Measurements from ENCODE around the gene ACSL1. TPM values are rescaled to one million over a fixed set of nuclear protein-coding genes. Genes with fewer than 3 reads are reported as not detected.

The ACSL1 gene
- total RNA-seq, 2 experiments from 2014 or later = 12.4 to 12.5 TPM

DNA sequence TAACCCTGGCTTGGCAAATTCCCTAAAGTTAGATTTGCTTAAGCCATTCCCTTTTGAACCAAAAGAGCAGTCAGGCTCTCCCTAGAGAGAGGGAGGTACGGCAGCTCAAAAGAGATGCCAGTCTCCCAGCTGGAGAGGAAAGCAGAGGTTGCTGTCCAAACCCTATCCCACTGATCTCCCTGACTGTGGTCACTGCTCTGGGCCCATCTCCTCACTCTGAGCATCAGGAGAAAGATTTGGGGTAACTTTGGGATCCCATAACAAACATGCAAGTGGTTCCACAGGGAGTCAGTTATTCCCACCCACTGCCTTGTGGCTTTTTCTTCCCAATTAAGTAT is 17.1 kb downstream of the ACSL1 start:
- no peak overlapping the region for H3K27ac ChIP-seq (ENCODE audit: low read depth in 1 of 2, low read length in 2 of 2)
- no peaks in the 10 kb centered on the region for H3K9me3 ChIP-seq (ENCODE audit: control insufficient read depth in 1 of 2, insufficient read depth in 1 of 2, low read length in 2 of 2)
- no peaks in the 10 kb centered on the region for H3K9me3 Mint-ChIP-seq
- ATAC-seq (ENCODE audit: poor library complexity) (no peak), DNase-seq (no peak)
- H3K36me3 ChIP-seq (ENCODE audit: insufficient read depth, low read length) = no peaks in the 10 kb centered on the region
- H3K27me3 ChIP-seq (ENCODE audit: control insufficient read depth in 1 of 2, insufficient read depth in 2 of 2, low read length in 2 of 2) = no peaks in the 10 kb centered on the region
- H3K27me3 Mint-ChIP-seq = no peaks in the 10 kb centered on the region
- CTCF ChIA-PET = interaction anchor here (0.6 kb wide), 1 partner anchor 287 kb away, joined by 4 read pairs; no protein-coding TSS in a partner anchor
- H3K36me3 Mint-ChIP-seq (ENCODE audit: low read depth) = no peaks in the 10 kb centered on the region
- no peak overlapping the region for H3K4me3 Mint-ChIP-seq
- TF ChIP-seq, protein P1, sequence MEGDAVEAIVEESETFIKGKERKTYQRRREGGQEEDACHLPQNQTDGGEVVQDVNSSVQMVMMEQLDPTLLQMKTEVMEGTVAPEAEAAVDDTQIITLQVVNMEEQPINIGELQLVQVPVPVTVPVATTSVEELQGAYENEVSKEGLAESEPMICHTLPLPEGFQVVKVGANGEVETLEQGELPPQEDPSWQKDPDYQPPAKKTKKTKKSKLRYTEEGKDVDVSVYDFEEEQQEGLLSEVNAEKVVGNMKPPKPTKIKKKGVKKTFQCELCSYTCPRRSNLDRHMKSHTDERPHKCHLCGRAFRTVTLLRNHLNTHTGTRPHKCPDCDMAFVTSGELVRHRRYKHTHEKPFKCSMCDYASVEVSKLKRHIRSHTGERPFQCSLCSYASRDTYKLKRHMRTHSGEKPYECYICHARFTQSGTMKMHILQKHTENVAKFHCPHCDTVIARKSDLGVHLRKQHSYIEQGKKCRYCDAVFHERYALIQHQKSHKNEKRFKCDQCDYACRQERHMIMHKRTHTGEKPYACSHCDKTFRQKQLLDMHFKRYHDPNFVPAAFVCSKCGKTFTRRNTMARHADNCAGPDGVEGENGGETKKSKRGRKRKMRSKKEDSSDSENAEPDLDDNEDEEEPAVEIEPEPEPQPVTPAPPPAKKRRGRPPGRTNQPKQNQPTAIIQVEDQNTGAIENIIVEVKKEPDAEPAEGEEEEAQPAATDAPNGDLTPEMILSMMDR (IDR thresholded peaks at IDR 0.05) = no peak
- no peaks in the 10 kb centered on the region for H3K4me1 ChIP-seq (ENCODE audit: insufficient read depth, low read length)
- POLR2A ChIA-PET = no interaction called here
- H3K27ac Mint-ChIP-seq = no peak overlapping the region
- no peak overlapping the region for H3K4me3 ChIP-seq (ENCODE audit: low read length)
- H3K4me1 Mint-ChIP-seq (ENCODE audit: low read depth) = peaks cover 30% of the 10 kb centered on the region
- intact Hi-C loops (cut with DNase I, micrococcal nuclease) = no loop called here

DNA sequence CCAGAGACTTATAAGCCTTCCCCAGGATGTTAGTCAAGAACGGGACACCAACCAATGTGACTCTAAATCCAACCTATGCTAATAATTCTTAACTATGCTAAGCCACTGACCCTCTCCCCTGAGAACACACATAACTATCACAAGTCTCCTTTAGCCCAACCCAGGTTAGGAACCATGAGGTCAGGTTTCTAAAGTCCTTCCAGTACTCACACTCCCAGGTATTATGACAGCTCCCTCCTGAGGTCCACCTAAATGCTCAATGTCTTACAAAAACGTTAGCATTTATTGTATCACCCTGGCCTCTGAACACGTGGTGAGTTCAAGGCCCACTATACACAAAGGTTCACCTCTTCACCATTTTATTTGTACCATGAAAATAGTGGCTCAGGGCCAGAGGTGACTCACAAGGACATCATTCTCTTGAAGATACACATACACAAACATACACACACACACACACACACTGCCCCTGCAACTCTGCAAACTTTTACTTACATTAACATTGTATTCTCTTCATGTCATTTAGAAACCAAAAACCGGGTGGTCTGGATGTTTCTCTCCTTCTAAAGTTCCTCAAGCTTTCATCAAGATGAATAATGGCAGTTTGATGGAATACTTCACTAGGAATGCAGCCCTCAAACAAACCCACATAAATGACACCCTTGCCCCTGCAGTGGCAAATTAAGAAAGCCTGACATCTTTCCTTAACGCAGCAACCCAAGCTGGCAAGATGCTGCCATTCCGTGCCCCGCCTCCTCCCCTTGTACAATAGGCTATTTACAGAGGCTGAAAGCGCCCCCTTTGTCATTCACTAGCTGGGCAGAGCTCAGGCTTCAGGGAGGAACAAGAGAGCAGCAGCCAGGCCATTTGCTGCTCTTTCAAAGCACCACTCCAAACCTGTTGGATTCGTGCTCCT is 17.7 kb downstream of the ACSL1 start:
- H3K36me3 Mint-ChIP-seq (ENCODE audit: low read depth) = peaks cover 2% of the 10 kb centered on the region
- H3K4me3 Mint-ChIP-seq = no peak overlapping the region

DNA sequence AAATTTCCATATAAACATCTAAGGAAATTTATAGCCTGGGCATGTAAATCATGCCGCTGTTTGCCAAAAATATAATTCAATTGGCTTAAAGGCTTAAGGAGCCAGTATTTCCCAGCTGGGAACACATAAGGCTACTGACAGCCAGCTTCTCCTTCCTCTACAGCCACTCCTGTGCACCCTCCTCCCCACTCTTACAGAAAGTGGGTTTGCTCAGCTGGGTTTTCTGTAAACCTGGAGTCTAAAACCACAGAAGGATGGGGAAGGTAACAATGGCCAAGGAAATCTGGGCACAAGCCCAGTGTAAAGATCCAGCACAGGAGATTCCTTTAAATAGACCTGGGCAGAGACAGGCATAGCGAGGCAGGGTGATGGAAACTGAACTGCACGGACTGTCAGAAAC is 18.5 kb downstream of the ACSL1 start:
- Histone ChIP-seq H3K27me3 (ENCODE audit: control insufficient read depth in 1 of 2, insufficient read depth in 2 of 2, low read length in 2 of 2) (no peaks in the 10 kb centered on the region), H3K36me3 (ENCODE audit: insufficient read depth, low read length) (peaks cover 3% of the 10 kb centered on the region), H3K4me1 (ENCODE audit: insufficient read depth, low read length) (no peaks in the 10 kb centered on the region), H3K9me3 (ENCODE audit: control insufficient read depth in 1 of 2, insufficient read depth in 1 of 2, low read length in 2 of 2) (no peaks in the 10 kb centered on the region), H3K27ac (ENCODE audit: low read depth in 1 of 2, low read length in 2 of 2) (no peak overlapping the region), H3K4me3 (ENCODE audit: low read length) (no peak overlapping the region)
- no peaks in the 10 kb centered on the region for H3K9me3 Mint-ChIP-seq
- TF ChIP-seq, protein P1 (IDR thresholded peaks at IDR 0.05) = no peak
- no peak overlapping the region for H3K27ac Mint-ChIP-seq
- H3K27me3 Mint-ChIP-seq = no peaks in the 10 kb centered on the region
- POLR2A ChIA-PET = no interaction called here
- no peak for DNase-seq
- intact Hi-C loops (cut with DNase I, micrococcal nuclease) = no loop called here
- ATAC-seq (ENCODE audit: poor library complexity) = no peak
- H3K4me3 Mint-ChIP-seq = no peak overlapping the region
- CTCF ChIA-PET = no interaction called here
- H3K36me3 Mint-ChIP-seq (ENCODE audit: low read depth) = peaks cover 8% of the 10 kb centered on the region
- H3K4me1 Mint-ChIP-seq (ENCODE audit: low read depth) = peaks cover 19% of the 10 kb centered on the region

More for the DNA sequence above, 17.7 kb downstream of the ACSL1 start:
- H3K27me3 Mint-ChIP-seq = no peaks in the 10 kb centered on the region
- peaks cover 2% of the 10 kb centered on the region for H3K36me3 ChIP-seq (ENCODE audit: insufficient read depth, low read length)
- no peaks in the 10 kb centered on the region for H3K27me3 ChIP-seq (ENCODE audit: control insufficient read depth in 1 of 2, insufficient read depth in 2 of 2, low read length in 2 of 2)
- TF ChIP-seq, protein P1 (IDR thresholded peaks at IDR 0.05) = no peak
- ATAC-seq (ENCODE audit: poor library complexity) = no peak
- no peak overlapping the region for H3K27ac Mint-ChIP-seq
- no peak overlapping the region for H3K4me3 ChIP-seq (ENCODE audit: low read length)
- no peak for DNase-seq
- no peaks in the 10 kb centered on the region for H3K9me3 Mint-ChIP-seq
- POLR2A ChIA-PET = no interaction called here
- H3K9me3 ChIP-seq (ENCODE audit: control insufficient read depth in 1 of 2, insufficient read depth in 1 of 2, low read length in 2 of 2) = no peaks in the 10 kb centered on the region
- H3K4me1 Mint-ChIP-seq (ENCODE audit: low read depth) = peaks cover 26% of the 10 kb centered on the region
- intact Hi-C loops (cut with DNase I, micrococcal nuclease) = no loop called here
- no peaks in the 10 kb centered on the region for H3K4me1 ChIP-seq (ENCODE audit: insufficient read depth, low read length)
- CTCF ChIA-PET = interaction anchor here (0.6 kb wide), 1 partner anchor 288 kb away, joined by 4 read pairs; no protein-coding TSS in a partner anchor
- H3K27ac ChIP-seq (ENCODE audit: low read depth in 1 of 2, low read length in 2 of 2) = no peak overlapping the region
